ENCODE results near the gene ACTL6B. TPM values are rescaled to one million over a fixed set of nuclear protein-coding genes. Genes with fewer than 3 reads are reported as not detected.

Gene ACTL6B
- total and polyA plus RNA-seq, 2 of the 13 experiments (the other 11 are each of a cell fraction or from before 2014, with no cell fraction given) = not detected

GRCh38 chr7:100673942-100674410 lies 17.7 kb upstream of the ACTL6B start:
- in situ Hi-C loops (cut with HindIII; ENCODE audit: extremely low pct_ligation_motif_present, low pct_unique_long_range_greater_than_20kb) (no loop called here), intact Hi-C loops (cut with micrococcal nuclease; ENCODE audit: unreplicated experiment) (loop anchor here (1.0 to 2.0 kb wide), 3 partner anchors 17 to 51 kb away; no protein-coding TSS in a partner anchor)
- 0% methylated on average over 19 of the region's 34 CpGs for WGBS (ENCODE audit: low lambda C conversion rate)
- H3K27me3 ChIP-seq (ENCODE audit: control insufficient read depth in 1 of 2, insufficient read depth in 2 of 2, low read length in 2 of 2) = peaks cover 0 to 4% of the 10 kb centered on the region in 2 experiments; a peak in 2 of 5 replicates
- peaks cover 8% of the 10 kb centered on the region; the same call in 1 of the 2 replicates for H4K20me1 ChIP-seq (ENCODE audit: insufficient read depth, low read length)
- ATAC-seq (0 out of 3 replicates have a peak, but pooled peaks have one; percentile 3), DNase-seq (ENCODE audit: low spot score) (no peak), FAIRE-seq (no peak)
- H3K4me3 ChIP-seq (replicated peaks in 1 of 3; ENCODE audit: insufficient read depth in 1 of 3, low read depth in 2 of 3, low read length in 3 of 3) = peak overlapping the region; percentile 92 to 97 (median 96)
- no peaks in the 10 kb centered on the region for H3K9me3 ChIP-seq (ENCODE audit: low read length)
- H3K9ac ChIP-seq (ENCODE audit: insufficient read depth, low read depth, low read length) = peak overlapping the region; percentile 93
- BruUV-seq (replicated peaks) = no TSS peak
- ChIA-PET CTCF (ENCODE audit: low intra/inter-chr PET ratio, low total read pairs) (no interaction called here), POLR2A (interaction anchor here (0.6 to 1.4 kb wide), 2 partner anchors 31 to 32 kb away, joined by 4 read pairs; partner anchors contain the start of gene POP7)
- H3K27ac ChIP-seq (ENCODE audit: extremely low read length, insufficient read depth, low read length) = peak overlapping the region; percentile 63
- peaks cover 9% of the 10 kb centered on the region for H3K79me2 ChIP-seq (ENCODE audit: insufficient read depth, low read length)
- H3K4me1 ChIP-seq (ENCODE audit: insufficient read depth, low read length) = peaks cover 24% of the 10 kb centered on the region
- H3K4me2 ChIP-seq (ENCODE audit: low read depth, low read length) = peak overlapping the region; percentile 78
- H2AFZ ChIP-seq (ENCODE audit: low read length) = no peak overlapping the region
- H3K36me3 ChIP-seq (replicated peaks in 1 of 2; ENCODE audit: control insufficient read depth in 1 of 2, insufficient read depth in 2 of 2, low read length in 2 of 2) = peaks cover 14 to 22% of the 10 kb centered on the region in 2 experiments; a peak in 4 of 5 replicates
- peak; percentile 55; the same call in 1 of the 2 replicates for TF ChIP-seq ZNF446 (CRISPR knock-in tag; IDR thresholded peaks at IDR 0.05)
- 0 out of 2 replicates have a peak, but pooled peaks have one; percentile 52 for TF ChIP-seq REL (CRISPR knock-in tag; conservative IDR thresholded peaks at IDR 0.05)
- TF ChIP-seq ZBTB10 (CRISPR knock-in tag; IDR thresholded peaks at IDR 0.05; ENCODE audit: borderline replicate concordance) = 0 out of 2 replicates have a peak, but pooled peaks have one; percentile 15
- TF ChIP-seq GABPA (IDR thresholded peaks at IDR 0.05; ENCODE audit: low read depth, low read length) = 0 out of 2 replicates have a peak, but pooled peaks have one; percentile 19
- no peak for TF ChIP-seq GABPA (CRISPR knock-in tag; IDR thresholded peaks at IDR 0.05; ENCODE audit: low read depth)
- TF ChIP-seq ZNF230 (CRISPR knock-in tag; IDR thresholded peaks at IDR 0.05) = 0 out of 2 replicates have a peak, but pooled peaks have one; percentile 22
- peak; percentile 19; the same call in 1 of the 2 replicates for TF ChIP-seq ZNF441 (CRISPR knock-in tag; IDR thresholded peaks at IDR 0.05; ENCODE audit: borderline replicate concordance)
- 0 out of 2 replicates have a peak, but pooled peaks have one; percentile 13 for TF ChIP-seq HINFP (CRISPR knock-in tag; IDR thresholded peaks at IDR 0.05; ENCODE audit: low read depth)
- peak; percentile 4; the same call in 1 of the 2 replicates for TF ChIP-seq UBTF (CRISPR knock-in tag; IDR thresholded peaks at IDR 0.05)
- TF ChIP-seq SIN3A (IDR thresholded peaks at IDR 0.05; ENCODE audit: borderline replicate concordance, low read depth, low read length) = 0 out of 2 replicates have a peak, but pooled peaks have one; percentile 38
- TF ChIP-seq GMEB1 (CRISPR knock-in tag; IDR thresholded peaks at IDR 0.05; ENCODE audit: borderline replicate concordance) = no peak
- TF ChIP-seq ZNF558 (CRISPR knock-in tag; IDR thresholded peaks at IDR 0.05; ENCODE audit: borderline replicate concordance) = peak; percentile 19; the same call in 1 of the 2 replicates
- 0 out of 2 replicates have a peak, but pooled peaks have one; percentile 58 for TF ChIP-seq ZNF780A (CRISPR knock-in tag; IDR thresholded peaks at IDR 0.05)
- 0 out of 2 replicates have a peak, but pooled peaks have one; percentile 1 for TF ChIP-seq ZNF225 (CRISPR knock-in tag; IDR thresholded peaks at IDR 0.05)
- TF ChIP-seq ZNF777 (CRISPR knock-in tag; IDR thresholded peaks at IDR 0.05) = 0 out of 2 replicates have a peak, but pooled peaks have one; percentile 43
